H1 (cell line): ENCODE measurements around the gene JTB. TPM values are rescaled to one million over a fixed set of nuclear protein-coding genes. Genes with fewer than 3 reads are reported as not detected.

Experiments
- ATF3 ChIP-seq: IDR thresholded peaks from 2 replicates; pipeline ENCODE4 v1.6.1; 2011; ENCODE audit warnings: low read depth, mild to moderate bottlenecking, low read length; ENCODE audit not compliant: insufficient read depth
- CHD2 ChIP-seq: IDR thresholded peaks from 2 replicates; pipeline ENCODE4 v1.6.1; 2012; ENCODE audit warnings: low read length, improper control_type of control experiment
- CHD7 ChIP-seq: fragments of 300-600 bp; sonication (generic); IDR thresholded peaks from 2 replicates; pipeline ENCODE4 v1.7.1; 2012; ENCODE audit warnings: low read length, moderate library complexity, mild to moderate bottlenecking, inconsistent platforms; ENCODE audit not compliant: insufficient replicate concordance
- CREB1 ChIP-seq: IDR thresholded peaks from 2 replicates; pipeline ENCODE4 v1.6.1; 2012; ENCODE audit warnings: inconsistent platforms
- CTCF ChIP-seq, 3 experiments: IDR thresholded peaks; 1 replicate in 2 of 3; 2 replicates in 1 of 3; pipeline versions ENCODE4 v1.5.1 to v1.6.1; 2011; ENCODE audit warnings: low read length in 3 of 3, mild to moderate bottlenecking in 3 of 3, inconsistent platforms in 2 of 3, low read depth in 1 of 3, moderate library complexity in 1 of 3; ENCODE audit not compliant: insufficient read depth in 1 of 3; ENCODE audit errors: control extremely low read depth in 1 of 3
- JUND ChIP-seq: IDR thresholded peaks from 2 replicates; pipeline ENCODE4 v1.6.1; 2011; ENCODE audit warnings: mild to moderate bottlenecking, improper control_type of control experiment, low read length
- KDM1A ChIP-seq: fragments of 200-600, 300-600 bp; sonication (generic); IDR thresholded peaks from 2 replicates; pipeline ENCODE4 v1.7.1; 2016; ENCODE audit warnings: mild to moderate bottlenecking, low read length, borderline replicate concordance
- POLR2A ChIP-seq, 2 experiments: IDR thresholded peaks; 1 replicate in 1 of 2; 2 replicates in 1 of 2; pipeline ENCODE4 v1.6.1; 2011; ENCODE audit warnings: low read depth in 2 of 2, low read length in 2 of 2, mild to moderate bottlenecking in 2 of 2; ENCODE audit errors: control extremely low read depth in 1 of 2
- SUZ12 ChIP-seq: fragments of 200-600 bp; sonication (generic); IDR thresholded peaks from 2 replicates; pipeline ENCODE4 v1.6.1; 2012; ENCODE audit warnings: mild to moderate bottlenecking, inconsistent platforms, low read length, moderate library complexity, mixed read lengths
- polyA plus RNA-seq, 7 experiments: library from polyadenylated mRNA; depleted of rRNA in 3 of 7; stranded (reverse) in 5 of 7; unstranded in 2 of 7; fragments of >200 nt in 5 of 7; fragments of 200-250 nt in 2 of 7; gene quantifications; 1 replicate in 5 of 7; 2 replicates in 1 of 7; 4 replicates in 1 of 7; pipeline versions ENCODE4 v1.2.1 to v1.2.3, GENCODE V29; 2011 to 2013; ENCODE audit warnings: missing spikeins in 2 of 7, mixed read lengths in 2 of 7
- total RNA-seq: library from RNA; stranded (reverse); fragmentation: NEBNext Ultra II Directional; extraction: Animal tissue kit (Norgen Biotek cat#: 25700); gene quantifications from 2 replicates; pipeline ENCODE4 v1.2.1, GENCODE V29; 2021

JTB gene
- total and polyA plus RNA-seq, 2 of the 8 experiments (the other 6 are each of a cell fraction or from before 2014, with no cell fraction given) = 91.1 to 122 TPM

GRCh38 chr1:153940756-153941155 is 36.7 kb downstream of the JTB start (continued):
- TF ChIP-seq CHD7 (no peak), JUND (no peak), CREB1 (no peak), CTCF (IDR thresholded peaks at IDR 0.05; ENCODE audit: control extremely low read depth in 1 of 3, insufficient read depth in 1 of 3, low read depth in 1 of 3, low read length in 3 of 3) (no peak), SUZ12 (no peak), ATF3 (no peak), CHD2 (no peak), POLR2A (IDR thresholded peaks at IDR 0.05; ENCODE audit: control extremely low read depth in 1 of 2, low read depth in 2 of 2, low read length in 2 of 2) (no peak), KDM1A (no peak)
